Caco-2 (cell line): ENCODE results near the gene FAM98A. TPM values are rescaled to one million over a fixed set of nuclear protein-coding genes. Genes with fewer than 3 reads are reported as not detected.

Source experiments
- Bru-seq: library from RNA; stranded (reverse); fragments of 400-500 nt; gene quantifications from one replicate; lab custom pipeline; 2021; lab: Mats Ljungman, UMichigan
- BruChase-seq, 2 experiments: library from RNA; stranded (reverse); fragments of 400-500 nt; gene quantifications; one replicate each; lab custom pipeline; 2021; lab: Mats Ljungman, UMichigan
- BruUV-seq: library from RNA; stranded (reverse); fragments of 400-500 nt; replicated peaks from 2 replicates; lab custom pipeline; 2021; lab: Mats Ljungman, UMichigan
- CTCF ChIA-PET: fragments of 300-600 bp; sonication (Branson Sonifier 250); formaldehyde crosslinking; loops from one replicate; lab custom pipeline; 2022; ENCODE audit warnings: antibody characterized with exemption; lab: Charles Lee
- POLR2A ChIA-PET: fragments of 300-600 bp; sonication (Branson Sonifier 250); formaldehyde crosslinking; loops from one replicate; lab custom pipeline; 2022; ENCODE audit warnings: antibody characterized with exemption; lab: Charles Lee
- DNase-seq, 2 experiments: peaks; one replicate each; pipeline versions ENCODE4 v3.0.0 to v3.0.0-alpha.2; 2020 to 2022
- H3K27me3 ChIP-seq: replicated peaks from 2 replicates; pipeline ENCODE4 v1.6.0; 2011; ENCODE audit warnings: low read length; ENCODE audit not compliant: control insufficient read depth, insufficient read depth
- H3K36me3 ChIP-seq: 2 replicates; pipeline ENCODE4 v1.5.1; 2011; ENCODE audit warnings: low read length; ENCODE audit not compliant: control insufficient read depth, insufficient read depth
- H3K4me1 ChIP-seq: fragments of 250-450 bp; sonication (Bioruptor Pico); 2 replicates; pipeline ENCODE4 v1.5.1; 2020; ENCODE audit warnings: mild to moderate bottlenecking
- H3K4me3 ChIP-seq: 2 replicates; pipeline ENCODE4 v1.5.1; 2011; ENCODE audit warnings: low read depth, mild to moderate bottlenecking, control low read depth, low read length
- H3K9me3 ChIP-seq: fragments of 250-450 bp; sonication (Bioruptor Pico); 2 replicates; pipeline ENCODE4 v1.5.1; 2020; ENCODE audit warnings: mild to moderate bottlenecking, moderate library complexity
- H3K27ac Mint-ChIP-seq: one replicate; pipeline ENCODE4 v1.8.0; 2022; ENCODE audit warnings: mixed read lengths; ENCODE audit not compliant: unreplicated experiment
- H3K27me3 Mint-ChIP-seq: one replicate; pipeline ENCODE4 v1.8.0; 2022; ENCODE audit warnings: mixed read lengths; ENCODE audit not compliant: insufficient read depth, unreplicated experiment
- H3K36me3 Mint-ChIP-seq: one replicate; pipeline ENCODE4 v1.8.0; 2022; ENCODE audit warnings: mild to moderate bottlenecking, mixed read lengths; ENCODE audit not compliant: insufficient read depth, unreplicated experiment
- H3K4me1 Mint-ChIP-seq: one replicate; pipeline ENCODE4 v1.8.0; 2022; ENCODE audit warnings: low read depth, mixed read lengths; ENCODE audit not compliant: unreplicated experiment
- H3K4me3 Mint-ChIP-seq: one replicate; pipeline ENCODE4 v1.8.0; 2022; ENCODE audit warnings: mild to moderate bottlenecking, moderate library complexity, mixed read lengths; ENCODE audit not compliant: unreplicated experiment
- H3K9me3 Mint-ChIP-seq: one replicate; pipeline ENCODE4 v1.8.0; 2022; ENCODE audit warnings: mixed read lengths; ENCODE audit not compliant: unreplicated experiment
- CTCF ChIP-seq, 2 experiments: fragments of 200-600 bp in 1 of 2; IDR thresholded peaks; 1 replicate in 1 of 2; 2 replicates in 1 of 2; pipeline versions ENCODE4 v1.5.1 to v1.8.0; 2011 to 2022; ENCODE audit warnings: antibody characterized with exemption in 1 of 2, control low read depth in 1 of 2, inconsistent platforms in 1 of 2, low read depth in 1 of 2, low read length in 1 of 2, mild to moderate bottlenecking in 1 of 2, moderate library complexity in 1 of 2; ENCODE audit not compliant: insufficient read depth in 1 of 2, severe bottlenecking in 1 of 2, unreplicated experiment in 1 of 2
- intact Hi-C: fragments of 100-400 bp; cut with micrococcal nuclease; formaldehyde crosslinking; loops from one replicate; pipeline ENCODE4 v1.10.0; 2022; ENCODE audit not compliant: unreplicated experiment
- long read RNA-seq: library from polyadenylated mRNA; stranded (forward); transcript quantifications from one replicate; pipeline ENCODE4 v2.0.0, GENCODE V29; 2022
- total RNA-seq: library from RNA; stranded (reverse); gene quantifications from 2 replicates; pipeline ENCODE4 v1.2.3, GENCODE V29; 2022

FAM98A gene
- total RNA-seq (53.9 and 60.7 TPM in 2 replicates), Bru-seq, nascent RNA (percentile 83 among the genes with signal in this experiment), BruChase-seq, experiment 1, labeled RNA remaining after a 2-hour chase (percentile 89 among the genes with signal in this experiment), BruChase-seq, experiment 2, labeled RNA remaining after a 6-hour chase (percentile 89 among the genes with signal in this experiment)
- long read RNA-seq, transcript FAM98A-201 (8 exons, 2,816 nt), result major isoform, 40 of 62 reads
- long read RNA-seq, partial matches to known transcripts, result 3 of 62 reads
- long read RNA-seq, other reads (novel, unspliced or antisense), result 17 of 62 reads

GRCh38 chr2:33599175-33599942 lies at the start of gene FAM98A:
TSS of gene FAM98A (minus strand) at chr2:33599299. CDS start at chr2:33599221, 78 bp downstream.
- H3K9me3 Mint-ChIP-seq, result no peaks in the 10 kb centered on the region
- peak within 1 kb of the TSS; percentile 95 for H3K4me3 Mint-ChIP-seq
- peaks cover 7% of the 10 kb centered on the region for H3K4me1 Mint-ChIP-seq
- no peaks in the 10 kb centered on the region for H3K27me3 Mint-ChIP-seq
- DNase-seq, result peak; percentile 99
- H3K4me3 ChIP-seq, result peak within 1 kb of the TSS; percentile 78
- no peaks in the 10 kb centered on the region for H3K27me3 ChIP-seq
- intact Hi-C loops, result loop anchor here (1.0 to 5.0 kb wide), 2 partner anchors 68 to 122 kb away; partner anchors contain the start of gene RASGRP3
- TSS peak; percentile 84 for BruUV-seq
- no peaks in the 10 kb centered on the region for H3K36me3 ChIP-seq
- CTCF ChIA-PET, result interaction anchor here (0.7 to 1.6 kb wide), 3 partner anchors 11 to 123 kb away, joined by 3 to 13 read pairs (median 8); partner anchors contain the start of gene RASGRP3
- peak within 1 kb of the TSS; percentile 95 for H3K27ac Mint-ChIP-seq
- no peaks in the 10 kb centered on the region for H3K9me3 ChIP-seq
- POLR2A ChIA-PET, result interaction anchor here (0.8 to 1.6 kb wide), 2 partner anchors 13 to 124 kb away, joined by 3 to 7 read pairs; no protein-coding TSS in a partner anchor
- peak in 1 of 2 experiments; percentile 27 for TF ChIP-seq CTCF (IDR thresholded peaks at IDR 0.05; ENCODE audit: insufficient read depth in 1 of 2, low read depth in 1 of 2, low read length in 1 of 2, severe bottlenecking in 1 of 2, unreplicated experiment in 1 of 2)
- H3K36me3 Mint-ChIP-seq, result peaks cover 17% of the 10 kb centered on the region
- peaks cover 5% of the 10 kb centered on the region; the same call in 1 of the 2 replicates for H3K4me1 ChIP-seq

GRCh38 chr2:33645861-33646260 lies 46.8 kb upstream of the FAM98A start:
- peaks cover 15% of the 10 kb centered on the region for H3K27me3 Mint-ChIP-seq
- H3K9me3 ChIP-seq, result peaks cover 9% of the 10 kb centered on the region; the same call in 1 of the 2 replicates
- no peaks in the 10 kb centered on the region for H3K4me1 Mint-ChIP-seq
- peaks cover 9% of the 10 kb centered on the region for H3K9me3 Mint-ChIP-seq
- H3K27me3 ChIP-seq, result no peaks in the 10 kb centered on the region
- no peak overlapping the region for H3K4me3 Mint-ChIP-seq
- H3K4me1 ChIP-seq, result no peaks in the 10 kb centered on the region
- no peaks in the 10 kb centered on the region for H3K36me3 Mint-ChIP-seq
- no peak overlapping the region for H3K27ac Mint-ChIP-seq
- TF ChIP-seq CTCF (IDR thresholded peaks at IDR 0.05; ENCODE audit: insufficient read depth in 1 of 2, low read depth in 1 of 2, low read length in 1 of 2, severe bottlenecking in 1 of 2, unreplicated experiment in 1 of 2), result no peak
- BruUV-seq, result no TSS peak
- H3K4me3 ChIP-seq, result no peak overlapping the region
- intact Hi-C loops, result no loop called here
- CTCF ChIA-PET, result no interaction called here
- POLR2A ChIA-PET, result no interaction called here
- H3K36me3 ChIP-seq, result no peaks in the 10 kb centered on the region
- no peak for DNase-seq

- no TSS peak for BruUV-seq
- no peak overlapping the region for H3K4me3 ChIP-seq
- ChIA-PET CTCF (no interaction called here), POLR2A (no interaction called here)
- H3K9me3 Mint-ChIP-seq, result peaks cover 9% of the 10 kb centered on the region
- H3K27me3 Mint-ChIP-seq, result peaks cover 14% of the 10 kb centered on the region
- H3K36me3 Mint-ChIP-seq, result no peaks in the 10 kb centered on the region
- no peaks in the 10 kb centered on the region for H3K4me1 Mint-ChIP-seq
- no peaks in the 10 kb centered on the region for H3K4me1 ChIP-seq
- H3K9me3 ChIP-seq, result peaks cover 9% of the 10 kb centered on the region; the same call in 1 of the 2 replicates
- H3K27ac Mint-ChIP-seq, result no peak overlapping the region
- no peak for TF ChIP-seq CTCF (IDR thresholded peaks at IDR 0.05; ENCODE audit: insufficient read depth in 1 of 2, low read depth in 1 of 2, low read length in 1 of 2, severe bottlenecking in 1 of 2, unreplicated experiment in 1 of 2)
- no peaks in the 10 kb centered on the region for H3K36me3 ChIP-seq
- no peak overlapping the region for H3K4me3 Mint-ChIP-seq
- DNase-seq, result no peak
- intact Hi-C loops, result no loop called here
- no peaks in the 10 kb centered on the region for H3K27me3 ChIP-seq
These were observed 45.1 kb upstream of the FAM98A start for GRCh38 chr2:33644215-33644614.
